DMS79 (cell line): ENCODE data around the gene ARRDC1.
A peak's percentile ranks its signal among the peaks of the same experiment; 100 is the strongest.
"Not testable (repeated sequence)": the region's sequence is repeated elsewhere in the genome, so short reads cannot be mapped to it uniquely, and the experiment has no call there.

Source experiments
- DNase-seq: peaks from one replicate; lab custom pipeline; 2025; lab: John Stamatoyannopoulos, UW

The ARRDC1 gene

DNA sequence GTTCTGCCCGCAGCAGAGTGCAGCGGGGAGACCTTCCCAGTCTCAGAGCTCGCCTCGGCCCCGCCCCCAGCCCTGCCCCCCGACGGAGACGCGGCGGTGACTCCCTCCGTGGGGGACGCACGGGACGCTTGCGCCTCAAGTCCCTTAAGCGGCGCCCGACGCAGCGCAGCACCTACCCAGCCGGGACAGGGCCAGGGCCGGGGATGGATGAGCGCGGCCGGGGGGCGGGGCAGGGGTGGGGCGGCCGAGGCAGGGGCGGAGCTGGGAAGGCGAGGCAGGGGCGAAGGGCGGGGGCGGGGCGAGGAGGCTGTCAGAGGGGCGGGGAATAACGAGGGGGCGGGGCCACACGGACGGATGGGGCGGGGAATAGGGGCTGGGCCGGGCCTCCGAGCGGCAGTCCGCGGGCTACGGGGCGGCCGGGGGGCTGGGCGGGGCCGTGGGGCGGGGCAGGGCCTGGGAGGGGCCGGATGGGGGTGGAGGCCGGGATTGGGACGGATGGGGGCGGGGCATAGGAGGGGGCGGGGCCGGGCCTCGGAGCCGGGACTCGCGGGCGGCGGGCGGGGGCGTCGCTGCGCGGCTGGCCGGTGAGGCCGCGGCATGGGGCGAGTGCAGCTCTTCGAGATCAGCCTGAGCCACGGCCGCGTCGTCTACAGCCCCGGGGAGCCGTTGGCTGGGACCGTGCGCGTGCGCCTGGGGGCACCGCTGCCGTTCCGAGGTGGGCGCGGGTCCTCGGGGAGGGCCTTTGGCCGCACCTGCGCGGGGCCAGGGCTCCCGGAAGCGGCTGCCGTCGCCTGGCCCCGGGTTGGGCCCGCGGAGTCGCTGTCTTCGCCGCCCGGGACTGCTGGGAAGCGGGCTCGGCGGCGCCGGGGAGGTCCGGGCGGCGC lies at the start of gene ARRDC1:
TSS of gene ARRDC1 (plus strand) at position 566 of the 884 bp plus-strand sequence. CDS start at position 598, 32 bp downstream.
- peak; percentile 89 for DNase-seq

- no peak for DNase-seq
Observed at GRCh38 chr9:137556069-137556838, 49.2 kb upstream of the ARRDC1 start.

GRCh38 chr9:137558127-137558526 lies 47.4 kb upstream of the ARRDC1 start:
- DNase-seq, result no peak

- no peak for DNase-seq
Observed at GRCh38 chr9:137564134-137564533, 41.4 kb upstream of the ARRDC1 start.

DNA sequence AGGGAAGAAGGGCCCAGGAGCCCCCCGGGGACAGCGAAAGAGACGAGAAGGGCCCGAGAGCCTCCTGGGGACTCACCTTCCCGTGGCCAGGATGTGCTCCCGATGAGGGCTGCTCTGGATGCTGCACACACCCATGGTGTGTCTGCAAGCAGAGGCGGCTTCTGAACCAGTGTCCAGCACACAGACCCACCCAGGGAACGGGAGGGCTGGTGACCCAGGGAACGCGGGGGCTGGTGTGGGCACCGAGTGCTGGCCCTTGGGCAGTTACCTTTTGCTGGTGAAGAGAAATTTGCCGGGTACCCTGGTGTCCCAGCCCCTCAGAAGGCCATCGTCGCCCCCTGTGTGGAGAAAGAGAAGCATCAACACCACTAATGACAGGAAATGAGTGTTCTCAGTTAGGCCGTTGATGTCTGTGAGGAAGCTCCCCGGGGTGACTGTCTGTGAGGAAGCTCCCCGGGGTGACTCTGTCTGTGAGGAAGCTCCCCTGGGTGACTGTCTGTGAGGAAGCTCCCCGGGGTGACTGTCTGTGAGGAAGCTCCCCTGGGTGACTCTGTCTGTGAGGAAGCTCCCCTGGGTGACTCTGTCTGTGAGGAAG lies 40.6 kb upstream of the ARRDC1 start:
- no peak for DNase-seq

- DNase-seq, result not testable (repeated sequence)
Observed at GRCh38 chr9:137568445-137568844, 37.0 kb upstream of the ARRDC1 start.

GRCh38 chr9:137569609-137570203 lies 35.8 kb upstream of the ARRDC1 start:
- no peak for DNase-seq

- no peak for DNase-seq
Observed at GRCh38 chr9:137570566-137570965, 34.9 kb upstream of the ARRDC1 start.

- DNase-seq, result no peak
Observed at GRCh38 chr9:137574192-137574591, 31.3 kb upstream of the ARRDC1 start.

- no peak for DNase-seq
Observed at GRCh38 chr9:137575364-137575715, 30.1 kb upstream of the ARRDC1 start.

DNA sequence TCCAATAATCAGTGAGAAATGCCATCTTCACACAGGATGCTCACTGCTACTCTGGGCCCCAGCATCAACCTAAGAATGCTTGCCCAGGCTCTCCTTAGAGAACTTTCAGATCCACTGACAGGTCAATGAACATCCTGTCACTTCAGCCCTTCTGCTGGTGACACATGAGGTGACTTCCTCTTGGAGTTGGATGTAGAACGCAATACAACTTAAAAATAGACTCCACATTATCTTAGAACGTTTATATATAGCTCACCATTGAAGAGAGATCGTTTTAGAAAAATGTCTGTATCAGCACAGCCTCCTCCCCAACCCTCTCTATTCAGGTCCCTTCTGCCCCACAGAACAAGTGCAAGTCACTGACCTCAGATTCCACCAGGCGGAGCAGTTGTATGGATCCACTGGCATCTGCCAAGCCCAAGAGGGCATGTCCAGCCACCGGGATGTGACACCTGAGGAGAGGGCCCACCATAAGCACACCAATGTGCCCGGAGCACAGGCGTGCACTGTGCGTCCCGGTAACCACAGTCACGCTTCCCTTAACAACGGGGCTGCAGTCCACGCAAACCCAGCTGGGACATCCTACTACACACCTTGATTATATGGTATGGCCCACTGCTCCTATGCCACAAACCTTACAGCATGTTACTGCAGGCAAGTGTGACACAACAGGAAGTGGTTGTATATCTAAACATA lies 29.6 kb upstream of the ARRDC1 start:
- DNase-seq, result no peak

GRCh38 chr9:137578518-137579258 lies 26.8 kb upstream of the ARRDC1 start, which contains the start of gene DPH7:
Gene DPH7, minus strand, starts transcription at chr9:137578925. Its CDS starts 148 bp downstream, at chr9:137578777.
- DNase-seq, result peak; percentile 78

GRCh38 chr9:137579259-137579604 lies 26.3 kb upstream of the ARRDC1 start:
- no peak for DNase-seq

GRCh38 chr9:137580209-137580953 lies 25.1 kb upstream of the ARRDC1 start:
- no peak for DNase-seq

DNA sequence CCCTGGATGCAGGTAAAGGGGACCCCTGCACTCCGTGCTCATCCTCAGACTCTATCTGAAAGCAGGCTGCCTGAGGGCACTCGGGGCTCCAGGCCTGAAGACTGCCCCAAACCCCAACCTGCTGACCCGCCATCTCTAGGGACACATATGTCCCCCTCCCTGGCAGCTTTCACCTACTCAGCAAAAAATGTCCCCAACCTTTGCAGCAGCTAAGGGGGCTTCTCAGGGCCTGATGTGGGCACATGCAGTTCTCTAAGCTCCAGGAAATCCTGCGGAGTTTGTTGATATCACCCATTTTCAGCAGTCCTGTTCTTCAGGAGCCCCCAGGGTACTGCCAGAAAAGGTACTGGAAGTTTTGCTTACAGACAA lies 24.5 kb upstream of the ARRDC1 start:
- no peak for DNase-seq

DNA sequence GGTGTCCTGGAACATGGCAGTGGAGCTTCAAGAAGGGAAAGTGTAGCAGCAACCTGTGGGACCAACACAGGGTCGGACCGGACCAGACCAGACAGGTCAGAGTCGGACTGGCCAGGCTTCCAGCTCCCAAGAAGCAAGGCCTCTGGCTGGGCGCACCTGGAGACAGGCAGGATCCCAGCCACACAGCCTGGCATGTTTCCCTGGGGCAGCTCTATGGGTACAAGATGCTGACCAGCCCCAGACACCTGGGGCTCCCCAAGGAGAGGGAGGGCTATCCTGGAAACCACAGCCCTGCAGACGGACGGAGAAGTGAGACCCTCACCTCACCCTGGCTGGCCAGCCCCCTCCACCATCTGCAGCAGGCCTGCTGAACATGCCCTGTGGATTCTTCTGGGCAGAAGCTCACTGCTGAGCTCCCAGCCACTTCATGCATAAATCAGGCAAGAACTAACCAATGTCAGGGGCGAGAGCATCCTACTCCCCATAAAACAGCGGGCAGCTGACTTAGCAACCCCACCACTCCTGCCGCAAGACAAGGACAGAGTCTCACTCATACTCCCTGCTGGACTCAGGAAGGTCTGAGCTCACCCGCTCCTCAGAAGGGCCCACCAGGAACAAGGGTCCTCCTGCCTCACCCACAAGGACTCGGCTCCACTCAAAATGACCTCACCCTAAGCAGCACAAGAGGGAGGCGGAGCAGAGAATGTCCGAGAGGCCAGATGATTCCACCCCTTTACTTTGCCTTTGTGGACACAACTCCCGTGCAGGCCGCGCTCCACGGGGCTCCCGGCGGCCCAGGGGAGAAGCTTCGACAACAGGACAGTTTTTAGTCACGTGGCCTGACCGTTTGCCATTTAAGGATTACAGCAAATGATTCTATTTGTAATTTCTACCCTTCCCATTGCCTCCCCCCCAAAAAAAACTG lies 23.9 kb upstream of the ARRDC1 start:
- no peak for DNase-seq

DNA sequence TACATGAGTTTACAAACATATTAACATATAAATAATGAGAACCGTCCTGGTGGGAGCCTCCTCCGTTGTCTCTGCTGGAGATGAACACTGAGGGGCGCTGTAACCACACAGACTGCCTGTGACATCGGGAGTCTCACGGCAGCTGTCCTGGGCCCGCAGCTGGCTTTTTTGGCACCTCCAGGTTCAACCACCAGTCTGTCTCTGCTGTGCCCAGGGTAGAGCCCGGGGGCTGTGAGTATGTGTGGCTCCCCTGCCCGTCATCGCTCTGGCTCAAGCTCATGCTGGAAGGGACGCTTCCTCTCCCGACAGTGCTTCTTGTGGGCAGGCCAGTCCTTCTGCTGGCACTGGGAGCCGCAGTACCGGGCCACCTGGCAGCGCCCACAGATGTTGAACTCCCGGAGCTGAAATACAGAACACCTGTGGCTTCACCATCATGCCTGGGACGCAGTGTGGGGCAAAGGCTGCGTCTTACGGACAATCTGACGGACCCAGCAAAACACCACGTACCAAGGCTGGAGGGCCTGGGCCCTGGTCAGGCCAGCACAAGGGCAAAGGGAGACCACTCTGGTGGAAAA lies 23.1 kb upstream of the ARRDC1 start:
- DNase-seq, result no peak

GRCh38 chr9:137583347-137583746 lies 22.1 kb upstream of the ARRDC1 start:
- no peak for DNase-seq

DNA sequence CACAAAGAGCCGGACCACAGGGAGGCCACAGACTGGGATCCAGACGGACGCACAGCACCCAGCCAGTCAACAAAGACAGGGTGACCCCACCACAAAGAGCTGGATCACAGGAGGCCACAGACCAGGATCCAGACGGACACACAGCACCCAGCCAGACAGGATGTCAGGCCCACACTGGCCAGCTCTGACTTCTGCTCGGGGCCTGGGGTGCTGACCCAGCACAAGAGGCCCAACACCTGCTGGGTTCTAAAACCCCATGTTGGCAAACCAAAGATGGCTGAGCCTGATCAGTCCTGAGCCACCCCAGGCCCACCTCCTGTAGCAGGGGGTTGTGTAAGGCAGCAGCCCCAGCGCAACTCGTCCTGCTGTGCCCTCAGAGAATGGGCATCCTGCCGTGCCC lies 21.5 kb upstream of the ARRDC1 start:
- DNase-seq, result no peak
